Thoracic aorta (tissue), 2 donors: Measurements from ENCODE around the gene SLC25A1. TPM values are rescaled to one million over a fixed set of nuclear protein-coding genes. Genes with fewer than 3 reads are reported as not detected.

ENCODE experiments used
- ATAC-seq: fragments of 150-250 bp; one replicate; pipeline ENCODE4 v1.8.0; 2017; ENCODE audit warnings: low read depth; ENCODE audit not compliant: insufficient number of reproducible peaks, low FRiP score
- DNase-seq: peaks from one replicate; pipeline ENCODE4 v3.0.0-alpha.2; 2020; ENCODE audit warnings: low spot score
- H3K27ac ChIP-seq, 2 donors: fragments of 200-600 bp; sonication (generic); 1 replicate in 1 of 2; 2 replicates in 1 of 2; pipeline ENCODE4 v1.5.1; 2016; ENCODE audit warnings: mild to moderate bottlenecking in 2 of 2, moderate library complexity in 2 of 2
- H3K27me3 ChIP-seq: fragments of 200-600 bp; sonication (generic); replicated peaks from 2 replicates; pipeline ENCODE4 v1.6.0; 2016; ENCODE audit warnings: mild to moderate bottlenecking; ENCODE audit not compliant: insufficient read depth
- H3K36me3 ChIP-seq: fragments of 200-600 bp; sonication (generic); one replicate; pipeline ENCODE4 v1.5.1; 2016
- H3K4me1 ChIP-seq, 2 donors: fragments of 200-600 bp; sonication (generic); 1 replicate in 1 of 2; 2 replicates in 1 of 2; pipeline versions ENCODE4 v1.5.1 to v1.6.0; 2016; ENCODE audit warnings: low read depth in 2 of 2, mild to moderate bottlenecking in 1 of 2; ENCODE audit not compliant: control insufficient read depth in 1 of 2
- H3K4me3 ChIP-seq: fragments of 200-600 bp; sonication (generic); 2 replicates; pipeline ENCODE4 v1.5.1; 2016; ENCODE audit warnings: mild to moderate bottlenecking
- H3K9me3 ChIP-seq: fragments of 200-600 bp; sonication (generic); 2 replicates; pipeline ENCODE4 v1.5.1; 2016
- total RNA-seq, 2 donors: library from RNA; depleted of rRNA; stranded (reverse); fragments of >200 nt; gene quantifications; one replicate each; pipeline versions ENCODE4 v1.1.0 to v1.2.3, GENCODE V29; 2016
- TF ChIP-seq, protein P1 (sequence below): fragments of 200-600 bp; sonication (generic); IDR thresholded peaks from one replicate; pipeline ENCODE4 v1.5.1; 2019; ENCODE audit warnings: antibody characterized with exemption

SLC25A1 gene
- total RNA-seq, 2 donors from 2014 or later, result 26.2 to 65.1 TPM

DNA sequence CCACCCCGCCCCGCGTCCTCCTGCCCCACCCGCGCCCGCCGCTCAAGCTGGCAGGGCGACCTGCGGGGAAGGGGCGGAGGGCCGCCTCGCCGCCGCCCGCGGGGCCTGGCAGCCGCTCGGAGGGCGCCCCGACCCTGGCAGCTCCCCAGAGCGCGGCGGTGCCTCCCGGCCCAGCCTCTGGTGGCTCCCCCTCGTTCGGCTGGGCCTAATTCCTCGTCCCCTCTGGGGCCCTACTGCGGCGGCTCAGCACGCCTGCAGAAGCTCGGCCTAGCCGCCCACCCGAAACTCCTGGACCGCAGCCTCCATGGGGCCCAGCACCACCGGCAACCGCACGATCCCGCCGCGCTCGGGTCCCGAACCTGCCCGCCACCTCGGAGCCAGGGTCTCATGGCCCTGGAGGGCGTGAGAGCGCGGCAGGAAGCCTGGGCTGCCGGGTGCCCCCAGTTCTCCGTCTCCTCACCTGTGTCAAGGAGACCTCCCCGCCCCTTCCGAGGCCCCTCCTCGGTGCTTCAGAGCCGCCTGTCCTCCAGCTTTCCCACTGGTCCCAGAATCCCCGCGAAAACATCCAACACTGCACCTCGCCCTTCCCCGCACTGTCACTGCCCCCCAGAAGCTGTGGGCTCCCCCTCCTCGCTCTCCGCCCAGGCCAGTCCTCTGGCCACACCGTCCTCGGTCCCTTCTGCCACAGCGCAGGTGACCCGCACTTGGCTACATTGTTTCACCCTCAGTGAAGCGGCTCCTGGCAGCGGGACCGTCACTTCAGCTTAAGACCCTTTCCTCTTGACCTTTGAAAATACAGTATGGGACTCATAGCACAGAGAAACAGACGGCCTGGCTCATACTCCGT, 27.8 kb downstream of the SLC25A1 start:
- H3K4me1 ChIP-seq, result peaks cover 3 to 9% of the 10 kb centered on the region in 2 donors
- DNase-seq, result no peak
- no peaks in the 10 kb centered on the region for H3K36me3 ChIP-seq
- no peak overlapping the region for H3K27ac ChIP-seq
- no peaks in the 10 kb centered on the region for H3K9me3 ChIP-seq
- TF ChIP-seq, protein P1, sequence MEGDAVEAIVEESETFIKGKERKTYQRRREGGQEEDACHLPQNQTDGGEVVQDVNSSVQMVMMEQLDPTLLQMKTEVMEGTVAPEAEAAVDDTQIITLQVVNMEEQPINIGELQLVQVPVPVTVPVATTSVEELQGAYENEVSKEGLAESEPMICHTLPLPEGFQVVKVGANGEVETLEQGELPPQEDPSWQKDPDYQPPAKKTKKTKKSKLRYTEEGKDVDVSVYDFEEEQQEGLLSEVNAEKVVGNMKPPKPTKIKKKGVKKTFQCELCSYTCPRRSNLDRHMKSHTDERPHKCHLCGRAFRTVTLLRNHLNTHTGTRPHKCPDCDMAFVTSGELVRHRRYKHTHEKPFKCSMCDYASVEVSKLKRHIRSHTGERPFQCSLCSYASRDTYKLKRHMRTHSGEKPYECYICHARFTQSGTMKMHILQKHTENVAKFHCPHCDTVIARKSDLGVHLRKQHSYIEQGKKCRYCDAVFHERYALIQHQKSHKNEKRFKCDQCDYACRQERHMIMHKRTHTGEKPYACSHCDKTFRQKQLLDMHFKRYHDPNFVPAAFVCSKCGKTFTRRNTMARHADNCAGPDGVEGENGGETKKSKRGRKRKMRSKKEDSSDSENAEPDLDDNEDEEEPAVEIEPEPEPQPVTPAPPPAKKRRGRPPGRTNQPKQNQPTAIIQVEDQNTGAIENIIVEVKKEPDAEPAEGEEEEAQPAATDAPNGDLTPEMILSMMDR, result no peak
- H3K27me3 ChIP-seq, result peaks cover 11% of the 10 kb centered on the region
- H3K4me3 ChIP-seq, result no peak overlapping the region
- no peak for ATAC-seq

DNA sequence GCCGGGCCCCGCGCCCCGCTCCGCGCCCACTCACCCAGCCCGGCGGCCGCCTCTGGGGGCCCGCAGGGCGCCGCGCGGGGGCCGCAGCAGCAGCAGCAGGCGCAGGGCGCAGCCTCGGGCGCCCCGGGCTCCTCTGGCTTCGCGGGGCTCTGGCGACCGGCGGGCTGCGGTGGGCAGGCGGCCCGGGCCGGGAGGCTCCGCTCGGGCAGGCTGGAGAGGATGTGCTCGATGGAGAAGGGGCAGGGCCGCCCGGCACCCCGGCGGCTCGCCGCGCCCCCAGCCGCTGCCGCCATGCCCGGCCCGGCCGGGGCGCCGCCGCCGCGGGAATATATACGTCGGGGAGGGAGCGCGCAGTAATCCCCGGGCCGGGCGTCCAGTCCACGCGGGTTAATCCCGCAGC, 28.5 kb downstream of the SLC25A1 start, which contains the start of gene GSC2:
Gene GSC2 (minus strand): TSS at position 302 of the 400 bp plus-strand sequence. CDS start 9 bp downstream, at position 293.
- H3K4me1 ChIP-seq, result peaks cover 3 to 9% of the 10 kb centered on the region in 2 donors
- H3K27me3 ChIP-seq, result peaks cover 11% of the 10 kb centered on the region
- H3K27ac ChIP-seq, result no peak within 1 kb of the TSS
- no peaks in the 10 kb centered on the region for H3K9me3 ChIP-seq
- no peak for ATAC-seq
- DNase-seq, result no peak
- no peaks in the 10 kb centered on the region for H3K36me3 ChIP-seq
- TF ChIP-seq, protein P1, result no peak
- H3K4me3 ChIP-seq, result peak within 1 kb of the TSS; percentile 42

DNA sequence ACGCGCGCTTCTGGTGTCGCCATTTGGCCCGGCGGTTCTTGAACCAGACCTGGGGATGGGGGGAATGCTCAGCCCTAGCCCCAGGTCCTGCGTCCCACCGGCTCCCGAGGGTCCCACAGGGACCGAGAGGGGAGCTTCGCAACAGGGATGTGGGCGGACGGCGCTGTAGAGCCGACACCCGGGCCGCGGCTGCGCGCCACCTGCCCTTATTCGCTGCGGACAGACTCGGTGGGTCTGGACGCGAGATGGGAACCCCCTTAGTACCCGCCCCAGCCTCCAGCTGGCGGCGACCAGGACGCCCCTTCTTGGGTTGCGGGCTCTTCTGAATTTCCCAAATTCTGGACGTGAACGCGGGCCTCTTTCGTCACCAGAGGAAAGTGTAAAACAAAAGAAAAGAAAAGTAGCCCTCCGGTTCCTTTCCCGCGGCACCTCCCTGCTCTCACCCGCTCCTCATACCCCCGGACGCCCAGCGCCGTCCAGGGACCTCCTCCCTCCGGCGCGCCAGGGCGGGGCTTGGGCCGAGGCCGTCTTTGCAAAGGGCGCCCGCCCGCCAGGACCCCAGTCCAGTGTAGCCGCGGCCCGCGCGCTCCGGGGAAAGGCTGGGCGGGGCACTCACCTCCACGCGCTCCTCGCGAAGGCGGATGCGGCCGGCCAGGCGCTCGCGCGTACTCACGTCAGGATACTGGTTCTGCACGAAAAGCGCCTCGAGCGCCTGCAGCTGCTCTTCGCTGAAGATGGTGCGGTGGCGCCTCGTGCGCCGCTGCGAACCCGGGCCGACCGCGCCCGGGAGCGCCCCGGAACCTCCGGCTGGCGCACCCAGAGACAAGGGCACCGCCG, 29.3 kb downstream of the SLC25A1 start:
- TF ChIP-seq, protein P1, result no peak
- H3K27ac ChIP-seq, result no peak overlapping the region
- no peaks in the 10 kb centered on the region for H3K36me3 ChIP-seq
- DNase-seq (no peak), ATAC-seq (no peak)
- no peaks in the 10 kb centered on the region for H3K9me3 ChIP-seq
- peaks cover 3 to 9% of the 10 kb centered on the region in 2 donors for H3K4me1 ChIP-seq
- H3K4me3 ChIP-seq, result peak overlapping the region; percentile 42
- H3K27me3 ChIP-seq, result peaks cover 11% of the 10 kb centered on the region

DNA sequence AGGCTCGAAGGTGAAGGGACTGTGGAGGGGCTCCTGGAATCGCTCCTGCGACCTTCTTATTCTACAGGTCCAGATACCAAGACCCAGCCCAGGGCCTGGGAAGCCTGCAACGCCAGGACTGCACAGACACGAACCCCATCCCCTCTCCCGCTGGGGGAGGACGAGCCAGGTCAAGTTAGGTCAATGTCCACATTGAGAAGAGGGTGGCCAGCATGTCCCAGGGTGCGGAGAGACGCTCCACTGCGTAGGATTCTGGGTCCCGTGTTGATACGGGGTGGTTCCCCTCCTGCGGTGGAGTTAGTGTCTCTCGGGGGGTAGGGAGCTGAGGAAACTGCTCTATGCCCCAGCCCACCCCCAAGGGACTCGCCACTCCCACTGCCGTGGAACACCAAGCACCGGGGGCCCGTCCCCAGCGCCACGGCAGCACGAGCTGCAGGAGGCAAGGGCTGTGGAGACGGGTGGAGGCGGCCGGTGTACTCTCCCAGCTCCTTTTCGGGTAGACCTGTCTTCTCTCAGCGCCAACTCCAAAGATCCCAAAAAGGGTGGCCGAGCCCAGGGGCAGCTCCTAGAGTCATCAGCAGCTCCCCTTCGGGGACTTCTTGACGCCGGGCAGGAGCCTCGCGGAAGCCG, 30.0 kb downstream of the SLC25A1 start:
- Histone ChIP-seq H3K27ac (no peak overlapping the region), H3K4me1 (peaks cover 8 to 14% of the 10 kb centered on the region in 2 donors), H3K9me3 (no peaks in the 10 kb centered on the region), H3K27me3 (peaks cover 11% of the 10 kb centered on the region), H3K36me3 (no peaks in the 10 kb centered on the region), H3K4me3 (no peak overlapping the region)
- DNase-seq (no peak), ATAC-seq (no peak)
- TF ChIP-seq, protein P1, result no peak
